ENCODE measurements around the gene GPR17. TPM values are rescaled to one million over a fixed set of nuclear protein-coding genes. Genes with fewer than 3 reads are reported as not detected.

Gene GPR17
- total RNA-seq, 1 experiment from 2014 or later = 0.35 TPM

- TF ChIP-seq, protein P1, sequence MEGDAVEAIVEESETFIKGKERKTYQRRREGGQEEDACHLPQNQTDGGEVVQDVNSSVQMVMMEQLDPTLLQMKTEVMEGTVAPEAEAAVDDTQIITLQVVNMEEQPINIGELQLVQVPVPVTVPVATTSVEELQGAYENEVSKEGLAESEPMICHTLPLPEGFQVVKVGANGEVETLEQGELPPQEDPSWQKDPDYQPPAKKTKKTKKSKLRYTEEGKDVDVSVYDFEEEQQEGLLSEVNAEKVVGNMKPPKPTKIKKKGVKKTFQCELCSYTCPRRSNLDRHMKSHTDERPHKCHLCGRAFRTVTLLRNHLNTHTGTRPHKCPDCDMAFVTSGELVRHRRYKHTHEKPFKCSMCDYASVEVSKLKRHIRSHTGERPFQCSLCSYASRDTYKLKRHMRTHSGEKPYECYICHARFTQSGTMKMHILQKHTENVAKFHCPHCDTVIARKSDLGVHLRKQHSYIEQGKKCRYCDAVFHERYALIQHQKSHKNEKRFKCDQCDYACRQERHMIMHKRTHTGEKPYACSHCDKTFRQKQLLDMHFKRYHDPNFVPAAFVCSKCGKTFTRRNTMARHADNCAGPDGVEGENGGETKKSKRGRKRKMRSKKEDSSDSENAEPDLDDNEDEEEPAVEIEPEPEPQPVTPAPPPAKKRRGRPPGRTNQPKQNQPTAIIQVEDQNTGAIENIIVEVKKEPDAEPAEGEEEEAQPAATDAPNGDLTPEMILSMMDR (conservative IDR thresholded peaks at IDR 0.05) = no peak
- Histone ChIP-seq H3T11ph (ENCODE audit: low read length) (no peak overlapping the region), H2BK12ac (ENCODE audit: insufficient read length, low read depth, low read length) (no peak overlapping the region), H3K9ac (ENCODE audit: extremely low read depth, insufficient read length, low read length) (no peak overlapping the region), H2BK20ac (ENCODE audit: low read depth, low read length, poor library complexity, severe bottlenecking) (no peak overlapping the region), H4K8ac (replicated peaks; ENCODE audit: insufficient read length, low read depth, low read length) (no peak overlapping the region), H4K5ac (ENCODE audit: insufficient read length, low read depth, low read length) (no peak overlapping the region), H4K20me1 (ENCODE audit: control insufficient read depth, insufficient read depth, insufficient read length) (no peaks in the 10 kb centered on the region), H3K14ac (ENCODE audit: insufficient read depth, low read length) (no peak overlapping the region), H3K4me2 (ENCODE audit: insufficient read depth, insufficient read length, low read length) (no peak overlapping the region), H3K79me1 (ENCODE audit: insufficient read depth, low read depth, low read length, poor library complexity, severe bottlenecking) (no peaks in the 10 kb centered on the region), H3K56ac (ENCODE audit: insufficient read length, low read depth, low read length) (no peak overlapping the region), H3K9me3 (ENCODE audit: control insufficient read depth, low read depth, low read length) (no peaks in the 10 kb centered on the region), H2BK15ac (ENCODE audit: low read depth, low read length) (no peak overlapping the region), H3K79me2 (ENCODE audit: insufficient read depth, low read length) (no peaks in the 10 kb centered on the region), H3K27me3 (ENCODE audit: insufficient read depth, low read length) (no peaks in the 10 kb centered on the region), H2AK5ac (ENCODE audit: insufficient read length, low read length) (no peak overlapping the region), H3K23me2 (ENCODE audit: insufficient read length, low read depth, low read length, poor library complexity, severe bottlenecking) (no peaks in the 10 kb centered on the region), H3K23ac (ENCODE audit: insufficient read length, low read depth, low read length) (no peak overlapping the region), H2BK5ac (ENCODE audit: insufficient read length, low read length) (no peak overlapping the region), H2AFZ (ENCODE audit: low read length) (no peak overlapping the region), H4K91ac (ENCODE audit: insufficient read length, low read depth, low read length) (no peak overlapping the region), H3K27ac (ENCODE audit: insufficient read length, low read depth, low read length) (no peak overlapping the region), H2BK120ac (ENCODE audit: low read depth, low read length, poor library complexity, severe bottlenecking) (no peak overlapping the region), H3K4ac (ENCODE audit: low read depth, low read length) (no peak overlapping the region), H3K4me1 (ENCODE audit: insufficient read depth, low read length) (no peaks in the 10 kb centered on the region), H3K18ac (ENCODE audit: insufficient read length, low read depth, low read length) (no peak overlapping the region)
- no peak overlapping the region for H3K4me3 Mint-ChIP-seq
- peak; percentile 21 for DNase-seq
- H3K36me3 Mint-ChIP-seq (ENCODE audit: insufficient read depth in 1 of 3, low read depth in 3 of 3) = no peaks in the 10 kb centered on the region; a peak in 1 of 7 replicates
- H3K4me1 Mint-ChIP-seq = no peaks in the 10 kb centered on the region
- no CpG with 5 or more reads among the region's 16 CpGs for WGBS (ENCODE audit: extremely low coverage, insufficient read length, low lambda C conversion rate)
- H3K27ac Mint-ChIP-seq = no peak overlapping the region; a peak in 1 of 7 replicates
- H3K27me3 Mint-ChIP-seq (ENCODE audit: low read depth) = peaks cover 7% of the 10 kb centered on the region
- H3K9me3 Mint-ChIP-seq = no peaks in the 10 kb centered on the region
Measured at GRCh38 chr2:127619877-127620705, 25.9 kb upstream of the GPR17 start.

Data from H9 (cell line).